Liver (tissue), 9 donors: Measurements from ENCODE around the gene IGDCC3. TPM values are rescaled to one million over a fixed set of nuclear protein-coding genes. Genes with fewer than 3 reads are reported as not detected.

Source experiments
- DNase-seq: peaks from one replicate; pipeline ENCODE4 v3.0.0-alpha.2; 2017; ENCODE audit warnings: low spot score
- H3K27ac ChIP-seq, 2 donors: one replicate each; pipeline ENCODE4 v1.7.0; 2013; ENCODE audit warnings: inconsistent platforms in 2 of 2, low read length in 2 of 2, control low read depth in 1 of 2, low read depth in 1 of 2, mild to moderate bottlenecking in 1 of 2
- H3K27me3 ChIP-seq, 4 donors: one replicate each; pipeline versions ENCODE4 v1.6.1 to v1.7.0; 2013; ENCODE audit warnings: low read length in 3 of 4, inconsistent platforms in 1 of 4, mild to moderate bottlenecking in 1 of 4, moderate library complexity in 1 of 4; ENCODE audit not compliant: control insufficient read depth in 4 of 4, insufficient read depth in 4 of 4
- H3K36me3 ChIP-seq, 4 donors: one replicate each; pipeline versions ENCODE4 v1.6.1 to v1.7.0; 2013; ENCODE audit warnings: low read length in 3 of 4, mild to moderate bottlenecking in 3 of 4, low read depth in 1 of 4, moderate library complexity in 1 of 4; ENCODE audit not compliant: control insufficient read depth in 4 of 4, insufficient read depth in 3 of 4
- H3K4me1 ChIP-seq, 4 donors: one replicate each; pipeline versions ENCODE4 v1.6.1 to v1.7.0; 2013; ENCODE audit warnings: low read length in 3 of 4, mild to moderate bottlenecking in 3 of 4, moderate library complexity in 1 of 4; ENCODE audit not compliant: control insufficient read depth in 4 of 4, insufficient read depth in 4 of 4
- H3K4me3 ChIP-seq, 3 donors: one replicate each; pipeline versions ENCODE4 v1.6.1 to v1.7.0; 2013; ENCODE audit warnings: low read length in 3 of 3, control low read depth in 1 of 3, low read depth in 1 of 3, mild to moderate bottlenecking in 1 of 3
- H3K9ac ChIP-seq, 2 donors: one replicate each; pipeline ENCODE4 v1.7.0; 2013; ENCODE audit warnings: low read length in 2 of 2, mild to moderate bottlenecking in 2 of 2, moderate library complexity in 2 of 2, control low read depth in 1 of 2, low read depth in 1 of 2
- H3K9me3 ChIP-seq, 4 donors: one replicate each; pipeline versions ENCODE4 v1.6.1 to v1.7.0; 2013; ENCODE audit warnings: low read length in 3 of 4; ENCODE audit not compliant: control insufficient read depth in 4 of 4
- ATF3 ChIP-seq: IDR thresholded peaks from 2 replicates; pipeline ENCODE4 v1.6.1; 2016; ENCODE audit warnings: antibody characterized with exemption
- CTCF ChIP-seq: fragments of 150-350 bp; IDR thresholded peaks from 2 replicates; pipeline ENCODE4 v1.5.1; 2017; ENCODE audit warnings: improper control_type of control experiment, low read depth, low read length; ENCODE audit not compliant: missing input control
- FOXA1 ChIP-seq: IDR thresholded peaks from 2 replicates; pipeline ENCODE4 v1.6.1; 2016; ENCODE audit warnings: antibody characterized with exemption
- FOXA2 ChIP-seq: IDR thresholded peaks from 2 replicates; pipeline ENCODE4 v1.6.1; 2016; ENCODE audit warnings: antibody characterized with exemption
- HNF4A ChIP-seq, 2 donors: conservative IDR thresholded peaks; 2 replicates each; pipeline ENCODE4 v1.6.1; 2016; ENCODE audit warnings: antibody characterized with exemption in 2 of 2, mild to moderate bottlenecking in 2 of 2
- JUND ChIP-seq, 2 donors: IDR thresholded peaks; 2 replicates each; pipeline ENCODE4 v1.6.1; 2016; ENCODE audit warnings: antibody characterized with exemption in 2 of 2
- NR2F2 ChIP-seq: IDR thresholded peaks from 2 replicates; pipeline ENCODE4 v1.6.1; 2016; ENCODE audit warnings: antibody characterized with exemption
- RAD21 ChIP-seq, 2 donors: IDR thresholded peaks; 2 replicates each; pipeline ENCODE4 v1.6.1; 2016; ENCODE audit warnings: antibody characterized with exemption in 2 of 2, mild to moderate bottlenecking in 2 of 2
- REST ChIP-seq: IDR thresholded peaks from 2 replicates; pipeline ENCODE4 v1.6.1; 2016; ENCODE audit warnings: antibody characterized with exemption, mild to moderate bottlenecking
- RXRA ChIP-seq, 2 donors: IDR thresholded peaks; 2 replicates each; pipeline ENCODE4 v1.6.1; 2017 to 2018; ENCODE audit warnings: antibody characterized with exemption in 2 of 2, mild to moderate bottlenecking in 1 of 2
- WGBS: extraction: QIAGEN DNeasy Blood & Tissue Kit; methylation state at CpG from one replicate; pipeline ENCODE4 v1.1.7; 2013; 5-methylcytosine and 5-hydroxymethylcytosine counted together
- polyA plus RNA-seq, 2 donors: library from polyadenylated mRNA; stranded (reverse) in 1 of 2; unstranded in 1 of 2; fragments of 200-250 nt in 1 of 2; fragments of >200 nt in 1 of 2; fragmentation: Nextera tagmentation in 1 of 2; extraction: Ambion mirVana in 1 of 2; gene quantifications; one replicate each; pipeline versions ENCODE4 v1.2.1 to v1.2.3, GENCODE V29; 2013 to 2015
- total RNA-seq, 2 donors: library from RNA; depleted of rRNA; stranded (reverse); fragments of >200 nt; gene quantifications; one replicate each; pipeline ENCODE4 v1.2.3, GENCODE V29; 2014
- donor health status: healthy.
- donor health status: healthy.
- donor health status: healthy.
- donor health status: healthy.
- donor health status: healthy.

IGDCC3 gene
- total and polyA plus RNA-seq, 4 donors, result 1.5 TPM; not detected in 3

GRCh38 chr15:65400760-65401610 lies 23.2 kb upstream of the IGDCC3 start:
- no peaks in the 10 kb centered on the region for H3K36me3 ChIP-seq
- H3K9ac ChIP-seq, result no peak overlapping the region
- H3K27ac ChIP-seq, result no peak overlapping the region
- H3K9me3 ChIP-seq, result no peaks in the 10 kb centered on the region
- H3K4me3 ChIP-seq, result no peak overlapping the region
- H3K4me1 ChIP-seq, result peaks cover 0 to 5% (median 0%) of the 10 kb centered on the region in 4 donors
- H3K27me3 ChIP-seq, result peaks cover 0 to 3% (median 0%) of the 10 kb centered on the region in 4 donors
- WGBS, result 30% methylated on average over 11 of the region's 11 CpGs
- peak; percentile 38 for TF ChIP-seq NR2F2
- peak; percentile 62 to 82 for TF ChIP-seq RAD21 (IDR thresholded peaks at IDR 0.05)
- peak in 1 of 2 donors; percentile 47 for TF ChIP-seq RXRA (IDR thresholded peaks at IDR 0.05)
- TF ChIP-seq HNF4A (conservative IDR thresholded peaks at IDR 0.05), result peak in 1 of 2 donors; percentile 6
- no peak for TF ChIP-seq JUND (IDR thresholded peaks at IDR 0.05)
- TF ChIP-seq FOXA2, result no peak
- peak; percentile 66 for TF ChIP-seq CTCF
- DNase-seq, result peak; percentile 63

GRCh38 chr15:65399997-65400396 lies 22.2 kb upstream of the IGDCC3 start:
- H3K4me1 ChIP-seq, result peaks cover 0 to 5% (median under 1%) of the 10 kb centered on the region in 4 donors
- H3K9ac ChIP-seq, result no peak overlapping the region
- no peak overlapping the region for H3K4me3 ChIP-seq
- TF ChIP-seq RXRA (IDR thresholded peaks at IDR 0.05) (no peak), HNF4A (conservative IDR thresholded peaks at IDR 0.05) (no peak), CTCF (no peak), FOXA1 (no peak), ATF3 (no peak), RAD21 (IDR thresholded peaks at IDR 0.05) (no peak), REST (no peak), JUND (IDR thresholded peaks at IDR 0.05) (no peak)
- 71% methylated on average over 2 of the region's 2 CpGs for WGBS
- no peaks in the 10 kb centered on the region for H3K36me3 ChIP-seq
- no peak overlapping the region for H3K27ac ChIP-seq
- no peaks in the 10 kb centered on the region for H3K9me3 ChIP-seq
- no peak for DNase-seq
- H3K27me3 ChIP-seq, result peaks cover 0 to 3% (median 0%) of the 10 kb centered on the region in 4 donors
